Posterior vena cava (tissue), 2 donors: ENCODE measurements around the gene ANXA8. TPM values are rescaled to one million over a fixed set of nuclear protein-coding genes. Genes with fewer than 3 reads are reported as not detected.
"Not testable (repeated sequence)": the region's sequence is repeated elsewhere in the genome, so short reads cannot be mapped to it uniquely, and the experiment has no call there.

Experiments
- DNase-seq: peaks from one replicate; pipeline ENCODE4 v3.0.0-alpha.2; 2020; ENCODE audit warnings: low spot score
- intact Hi-C, 2 donors: fragments of 100-400 bp; cut with DNase I; formaldehyde crosslinking; loops; one replicate each; pipeline versions ENCODE4 v1.14.1 to v1.14.2; 2022 to 2023
- total RNA-seq, 2 donors: library from RNA; stranded (reverse); fragmentation: NEBNext Ultra II Directional; extraction: Animal tissue kit (Norgen Biotek cat#: 25700); gene quantifications; one replicate each; pipeline ENCODE4 v1.2.1, GENCODE V29; 2021
- donor health status: DM: yes; HTN: yes; CAD: no.
- donor health status: DM: yes; HTN: yes; CAD: no.

ANXA8 gene
- total RNA-seq, 2 donors from 2014 or later = not detected

- intact Hi-C loops, DNase-seq: not testable (repeated sequence)
These were observed 16.0 kb downstream of the ANXA8 start for GRCh38 chr10:47467957-47468356.

- DNase-seq, intact Hi-C loops: not testable (repeated sequence)
These were observed 16.5 kb downstream of the ANXA8 start for GRCh38 chr10:47467458-47467857.

- DNase-seq, intact Hi-C loops: not testable (repeated sequence)
These were observed 18.5 kb downstream of the ANXA8 start for GRCh38 chr10:47465216-47465917.

DNA sequence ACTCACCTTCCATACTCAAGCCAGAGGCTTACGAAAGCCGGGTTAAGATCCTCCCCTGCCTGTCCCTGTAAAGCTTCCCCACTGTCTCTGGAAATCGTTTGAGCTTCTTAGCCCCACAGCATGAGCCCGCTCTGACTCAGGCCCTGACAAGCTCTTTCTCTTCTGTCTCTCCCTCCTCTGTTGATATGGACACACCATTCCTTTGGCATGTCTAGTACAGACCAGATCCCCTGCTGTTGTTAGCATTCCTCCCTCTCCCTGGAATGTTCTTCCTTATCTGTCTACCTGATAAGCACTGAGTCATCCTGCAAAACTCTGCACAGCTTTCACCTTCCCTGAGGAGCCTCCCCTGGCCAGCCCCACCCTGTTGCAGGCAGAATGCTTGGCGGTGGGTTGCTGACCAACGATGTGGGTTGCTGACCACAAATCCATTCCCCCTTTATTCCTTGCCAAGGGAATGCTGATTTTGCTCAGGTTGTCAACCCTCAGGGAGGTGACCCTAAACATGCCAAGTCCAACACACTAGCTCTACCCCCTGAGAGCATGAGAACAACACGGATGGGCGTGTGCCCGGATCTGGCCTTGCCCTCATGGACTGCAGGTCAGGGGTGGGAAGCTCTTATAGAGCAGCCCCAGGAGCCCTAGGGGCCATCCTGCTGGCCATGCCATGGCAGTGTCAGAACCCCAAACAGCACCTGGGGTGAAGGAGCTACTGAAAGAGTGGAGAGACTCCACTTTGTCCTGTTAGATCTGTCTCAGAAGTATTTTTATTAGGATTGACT, 21.1 kb downstream of the ANXA8 start:
- DNase-seq, intact Hi-C loops: not testable (repeated sequence)

GRCh38 chr10:47461261-47461687, 22.6 kb downstream of the ANXA8 start:
- intact Hi-C loops = not testable (repeated sequence)
- peak; percentile 92 for DNase-seq

- DNase-seq = no peak
- intact Hi-C loops = no loop called here
These were observed 25.3 kb downstream of the ANXA8 start for GRCh38 chr10:47458466-47459154.

DNA sequence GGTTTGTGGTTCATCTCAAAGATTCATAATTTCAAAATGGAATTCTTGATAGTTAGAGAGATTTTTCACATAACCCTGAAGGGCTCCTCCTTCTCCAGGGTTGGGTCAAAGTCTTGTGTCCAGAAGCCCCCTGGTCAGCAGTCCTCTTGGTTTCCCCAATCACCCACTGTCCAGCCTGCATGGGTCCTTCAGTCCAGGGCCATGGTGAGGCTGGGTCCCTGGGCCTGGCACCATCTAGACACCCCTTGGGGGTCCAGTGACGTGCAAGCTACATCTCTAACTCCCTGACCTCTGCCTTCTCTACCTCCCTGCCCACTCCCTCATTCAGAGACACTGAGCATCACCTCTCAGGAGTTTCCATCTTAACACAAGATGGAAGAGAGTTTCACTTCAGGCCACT, 26.1 kb downstream of the ANXA8 start:
- intact Hi-C loops = no loop called here
- no peak for DNase-seq

DNA sequence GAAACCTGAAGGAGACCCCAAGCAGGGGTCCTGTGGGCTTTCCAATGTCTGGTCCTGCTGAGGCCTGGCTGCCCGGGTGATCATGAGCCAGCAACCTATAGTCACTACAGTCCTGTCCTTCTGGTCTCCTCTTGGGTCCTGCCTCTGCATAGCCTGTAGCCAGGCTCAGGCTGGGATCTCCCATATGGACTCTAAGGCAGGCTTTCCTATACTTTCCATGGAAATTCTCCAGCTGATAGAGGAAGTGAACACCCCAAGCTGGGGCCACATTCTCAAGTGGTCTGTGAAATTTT, 26.4 kb downstream of the ANXA8 start:
- intact Hi-C loops = no loop called here
- no peak for DNase-seq

DNA sequence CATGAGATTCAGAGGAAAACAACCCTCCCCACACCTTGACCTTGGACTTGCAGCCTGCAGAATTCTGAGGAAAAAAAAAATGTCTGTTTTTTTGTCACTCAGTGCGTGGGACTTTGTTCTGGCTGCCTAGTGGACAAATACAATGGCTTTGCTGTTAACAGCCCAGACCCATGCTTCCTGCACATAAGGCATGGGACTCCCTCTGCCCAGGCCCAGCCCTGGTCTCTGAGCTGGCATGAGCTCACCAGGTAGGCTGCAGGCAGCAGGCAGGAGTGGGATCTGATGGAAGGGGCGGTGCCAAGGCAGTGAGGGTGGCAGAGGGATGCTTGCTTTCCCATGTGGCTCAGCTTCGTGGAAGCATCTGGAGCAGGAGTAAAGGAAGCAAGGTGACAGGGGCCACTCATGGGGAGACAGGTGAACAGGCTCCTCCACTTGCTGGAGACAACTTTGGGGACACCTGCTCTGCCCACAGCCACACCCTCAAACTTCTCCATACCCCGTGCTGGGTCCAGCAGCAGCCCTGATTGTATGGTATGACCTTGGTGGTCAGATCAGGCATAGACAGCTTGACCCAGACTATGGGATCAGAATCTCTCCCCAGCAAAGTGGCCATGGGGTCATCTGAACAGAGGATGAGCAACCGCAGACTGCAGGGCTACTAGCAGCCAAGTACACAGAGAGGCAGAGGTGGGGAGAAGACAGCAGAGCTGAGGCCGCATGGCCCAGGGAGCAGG, 27.0 kb downstream of the ANXA8 start:
- no peak for DNase-seq
- intact Hi-C loops = no loop called here

DNA sequence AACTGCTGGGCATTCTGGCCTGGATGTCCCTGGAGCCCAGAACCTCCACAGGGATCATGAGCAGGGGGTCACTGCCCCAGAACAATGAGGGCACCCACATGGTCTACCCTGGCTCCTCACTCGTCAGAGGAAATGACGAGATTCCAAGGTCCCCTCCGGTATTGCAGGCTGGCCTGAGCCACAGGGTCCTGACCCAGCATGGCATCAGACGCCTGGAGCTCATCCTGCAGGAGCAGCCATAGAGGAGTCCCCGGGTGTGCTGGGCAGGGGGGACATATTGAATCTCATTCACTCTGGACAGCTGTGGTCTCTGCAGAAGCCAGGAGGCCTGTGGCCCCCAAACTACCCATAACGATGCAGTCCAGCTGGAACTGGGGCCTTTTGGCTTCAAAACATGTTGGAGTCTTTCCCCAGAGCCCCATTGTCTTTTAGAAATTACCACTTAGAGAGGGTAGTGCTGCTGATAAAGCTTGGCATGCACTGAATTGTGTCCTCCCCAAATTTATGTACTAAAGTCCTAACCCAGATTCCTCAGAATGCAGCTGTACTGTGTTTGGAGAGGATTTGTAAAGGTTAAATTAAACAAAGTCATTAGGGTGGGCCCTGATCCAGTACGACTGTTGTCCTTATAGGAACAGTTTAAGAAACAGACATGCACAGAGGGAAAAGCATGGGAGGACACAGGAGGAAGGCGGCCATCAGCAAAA, 27.7 kb downstream of the ANXA8 start:
- DNase-seq = no peak
- intact Hi-C loops = no loop called here

DNA sequence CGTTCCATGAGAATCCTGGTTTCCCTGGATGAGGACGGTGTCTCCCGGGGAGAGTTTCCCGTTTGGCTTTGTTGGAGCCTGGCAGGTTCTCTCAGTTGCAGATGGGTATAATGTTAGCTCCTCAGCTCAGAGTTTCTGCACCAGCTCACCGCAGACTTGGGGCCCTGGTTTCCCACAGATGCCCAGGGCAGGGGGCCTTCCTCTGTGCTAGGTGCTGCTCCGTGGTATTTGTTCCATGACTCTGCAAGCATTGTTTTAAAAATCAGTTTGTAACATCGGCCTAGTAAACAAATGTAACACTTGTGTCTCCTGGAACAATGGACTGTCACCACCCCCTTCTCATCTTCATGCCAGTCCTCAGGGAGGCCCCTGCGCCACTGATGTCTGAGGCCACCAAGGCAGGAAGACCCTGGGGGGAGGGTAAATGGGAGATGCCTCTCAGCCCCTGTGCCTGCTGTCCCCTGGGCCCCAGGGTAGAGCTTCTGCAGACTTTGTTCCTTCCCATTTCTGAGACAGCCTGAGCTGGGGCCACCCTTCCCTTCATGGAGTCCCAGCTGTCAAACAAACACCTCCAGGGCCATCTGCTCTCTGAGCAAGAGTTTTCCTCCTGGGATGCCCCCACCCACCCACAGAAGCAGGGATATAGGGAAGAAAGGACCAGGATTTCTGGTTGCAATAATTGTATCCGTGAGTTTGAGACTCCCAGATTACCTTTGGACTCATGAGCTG, 28.4 kb downstream of the ANXA8 start:
- intact Hi-C loops, DNase-seq: not testable (repeated sequence)

DNA sequence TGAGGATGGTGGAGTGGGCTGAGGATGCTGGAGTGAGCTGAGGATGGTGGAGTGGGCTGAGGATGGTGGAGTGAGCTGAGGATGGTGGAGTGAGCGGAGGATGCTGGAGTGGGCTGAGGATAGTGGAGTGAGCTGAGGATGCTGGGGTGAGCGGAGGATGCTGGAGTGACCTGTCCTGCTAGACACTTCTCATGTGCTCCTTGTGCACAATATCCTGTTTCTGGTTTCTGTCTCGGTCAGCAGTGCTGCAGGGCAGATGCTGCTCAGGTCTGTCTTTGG, 29.2 kb downstream of the ANXA8 start:
- DNase-seq = no peak
- intact Hi-C loops = no loop called here

DNA sequence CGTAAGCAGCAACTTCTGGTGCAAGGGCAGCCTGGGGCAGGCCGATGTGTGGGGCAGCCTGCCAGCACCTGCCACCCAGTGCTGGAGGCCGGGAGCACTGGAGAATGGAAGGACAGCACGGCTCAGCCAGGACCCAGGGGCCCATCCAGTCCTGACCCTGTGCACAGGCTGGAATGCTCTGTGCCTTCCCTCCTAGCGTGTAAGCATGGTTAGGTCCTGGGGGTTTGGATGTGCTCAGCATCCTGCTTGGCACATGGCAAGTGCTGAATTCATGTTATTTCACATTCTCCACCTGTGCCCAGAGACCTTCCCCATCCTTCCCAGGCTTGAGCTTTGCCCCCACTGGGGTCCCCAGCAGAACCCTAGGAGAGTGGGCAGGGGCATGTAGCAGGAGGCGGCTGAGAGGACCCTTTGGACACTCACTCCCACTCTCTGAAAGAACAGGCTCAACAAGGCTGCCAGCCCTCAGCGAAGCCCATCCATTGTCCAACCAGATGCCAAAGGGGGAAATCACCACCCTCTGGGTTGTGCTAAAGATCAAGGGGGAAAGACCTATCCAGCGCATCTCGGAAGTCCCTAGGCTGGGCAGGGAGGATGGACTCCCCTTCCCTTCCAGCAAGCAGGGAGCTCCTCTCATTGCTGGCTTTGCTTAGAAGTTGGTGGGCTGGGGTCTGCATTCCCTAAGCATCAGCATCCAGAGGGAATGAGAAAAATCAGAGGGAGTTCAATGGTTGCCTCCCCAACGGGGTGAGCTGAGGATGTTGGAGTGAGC, 29.7 kb downstream of the ANXA8 start:
- intact Hi-C loops = no loop called here
- no peak for DNase-seq

GRCh38 chr10:47453141-47454007, 30.5 kb downstream of the ANXA8 start:
- DNase-seq = no peak
- intact Hi-C loops = no loop called here

GRCh38 chr10:47452495-47453140, 31.3 kb downstream of the ANXA8 start:
- intact Hi-C loops = no loop called here
- DNase-seq = no peak

DNA sequence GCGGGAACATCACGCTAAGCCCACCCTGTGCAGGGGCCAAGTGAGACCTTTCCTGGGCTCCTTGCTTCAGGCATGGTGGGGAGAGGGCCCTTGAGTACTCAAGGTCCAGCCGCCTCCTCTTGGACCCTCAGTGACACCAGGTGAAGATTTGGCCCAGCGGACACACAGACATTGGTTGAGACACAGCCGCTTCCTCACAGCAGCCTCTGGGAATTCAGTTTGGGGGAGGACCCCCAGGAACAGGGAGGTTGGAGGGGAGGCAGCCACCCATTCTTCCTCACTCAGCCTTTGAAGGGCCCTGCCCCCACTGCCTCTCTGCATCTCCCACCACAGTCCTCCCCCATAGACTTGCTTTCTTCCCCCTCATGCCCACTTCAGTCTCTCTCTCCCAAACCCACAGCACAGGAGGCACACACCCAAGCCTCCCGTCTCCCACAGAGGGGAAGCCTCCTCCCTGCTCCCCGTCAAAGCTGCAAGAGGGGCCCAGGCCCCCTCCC, 31.9 kb downstream of the ANXA8 start:
- intact Hi-C loops = no loop called here
- DNase-seq = no peak
